SK-N-DZ (cell line): ENCODE data around the gene MED16.
"Not testable (repeated sequence)": the region's sequence is repeated elsewhere in the genome, so short reads cannot be mapped to it uniquely, and the experiment has no call there.

Source experiments
- DNase-seq: peaks from one replicate; pipeline ENCODE4 v3.0.0-alpha.2; 2015; ENCODE audit warnings: low spot score
- small RNA-seq, 2 experiments: library from RNA; depleted of rRNA; stranded (forward); fragments of <200 nt; gene quantifications; one replicate each; pipeline ENCODE3, GENCODE V24; 2014

MED16 gene

DNA sequence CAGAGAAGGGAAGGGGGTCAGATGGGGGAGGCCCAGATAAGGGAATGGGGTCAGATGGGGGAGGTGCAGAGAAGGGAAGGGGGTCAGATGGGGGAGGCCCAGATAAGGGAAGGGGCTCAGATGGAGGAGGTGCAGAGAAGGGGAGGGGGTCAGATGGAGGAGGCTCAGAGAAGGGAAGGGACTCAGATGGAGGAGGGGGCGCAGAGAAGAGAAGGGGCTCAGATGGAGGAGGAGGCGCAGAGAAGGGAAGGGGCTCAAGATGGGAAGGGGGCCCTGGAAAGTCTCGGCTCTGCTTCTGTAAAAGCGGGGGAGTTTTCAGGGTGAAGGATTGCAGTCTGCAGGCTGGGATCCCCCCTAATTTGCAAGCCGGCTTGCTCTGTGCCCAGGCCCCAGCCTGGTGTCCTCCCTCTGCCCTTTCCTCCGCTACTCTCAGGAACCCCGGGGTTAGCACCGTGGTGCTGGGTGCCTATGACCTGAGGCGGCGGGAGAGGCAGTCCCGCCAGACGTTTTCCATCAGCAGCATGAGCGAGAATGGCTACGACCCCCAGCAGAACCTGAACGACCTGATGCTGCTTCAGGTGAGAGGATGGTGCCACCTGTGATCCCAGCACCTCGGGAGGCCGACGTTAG is 63.7 kb downstream of the MED16 start:
- no peak for DNase-seq

DNA sequence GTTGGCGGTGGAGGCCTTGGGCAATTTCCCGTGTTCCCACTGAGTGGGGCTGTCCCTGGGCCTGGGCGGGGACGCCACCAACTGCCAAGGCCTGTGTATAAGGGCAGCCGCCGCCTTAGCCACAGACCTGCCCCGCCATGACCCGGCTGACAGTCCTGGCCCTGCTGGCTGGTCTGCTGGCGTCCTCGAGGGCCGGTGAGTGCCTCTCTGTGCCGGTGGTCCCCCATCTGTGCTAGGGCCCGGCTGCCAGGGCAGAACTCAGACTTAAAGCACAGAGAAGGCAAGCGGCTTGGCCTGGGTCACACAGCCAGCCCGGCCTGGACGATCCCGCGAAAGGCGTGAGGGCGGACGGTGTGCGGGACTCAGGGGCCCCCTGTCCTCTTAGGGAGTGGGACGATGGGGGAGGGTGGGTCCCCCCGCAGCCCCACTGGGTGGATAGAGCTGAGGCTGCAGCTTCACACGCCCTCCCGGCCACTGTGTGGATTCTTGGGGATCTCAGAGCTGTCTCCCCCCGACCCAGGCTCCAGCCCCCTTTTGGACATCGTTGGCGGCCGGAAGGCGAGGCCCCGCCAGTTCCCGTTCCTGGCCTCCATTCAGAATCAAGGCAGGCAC is 65.2 kb downstream of the MED16 start, which contains the start of gene AZU1:
TSS of gene AZU1 (plus strand) at position 128 of the 612 bp plus-strand sequence. CDS start at position 138, 10 bp downstream.
- no peak for DNase-seq

DNA sequence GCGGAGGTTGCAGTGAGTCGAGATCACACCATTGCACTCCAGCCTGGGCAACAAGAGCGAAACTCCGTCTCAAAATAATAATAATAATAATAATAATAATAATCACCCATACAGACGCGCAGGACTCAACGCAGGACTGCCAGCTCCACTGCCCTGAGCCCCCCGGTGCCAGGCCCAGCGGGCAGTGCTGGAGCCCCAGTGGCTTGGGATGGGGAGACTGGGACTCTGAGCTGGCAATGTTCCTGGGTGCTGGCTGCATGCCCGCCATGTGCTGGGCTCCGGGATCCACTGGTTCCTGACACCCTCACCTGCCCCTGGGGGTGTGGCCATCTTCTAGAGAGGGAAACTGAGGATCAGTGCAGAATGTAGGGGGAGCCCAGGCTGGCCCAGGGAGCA is 65.7 kb downstream of the MED16 start:
- no peak for DNase-seq

DNA sequence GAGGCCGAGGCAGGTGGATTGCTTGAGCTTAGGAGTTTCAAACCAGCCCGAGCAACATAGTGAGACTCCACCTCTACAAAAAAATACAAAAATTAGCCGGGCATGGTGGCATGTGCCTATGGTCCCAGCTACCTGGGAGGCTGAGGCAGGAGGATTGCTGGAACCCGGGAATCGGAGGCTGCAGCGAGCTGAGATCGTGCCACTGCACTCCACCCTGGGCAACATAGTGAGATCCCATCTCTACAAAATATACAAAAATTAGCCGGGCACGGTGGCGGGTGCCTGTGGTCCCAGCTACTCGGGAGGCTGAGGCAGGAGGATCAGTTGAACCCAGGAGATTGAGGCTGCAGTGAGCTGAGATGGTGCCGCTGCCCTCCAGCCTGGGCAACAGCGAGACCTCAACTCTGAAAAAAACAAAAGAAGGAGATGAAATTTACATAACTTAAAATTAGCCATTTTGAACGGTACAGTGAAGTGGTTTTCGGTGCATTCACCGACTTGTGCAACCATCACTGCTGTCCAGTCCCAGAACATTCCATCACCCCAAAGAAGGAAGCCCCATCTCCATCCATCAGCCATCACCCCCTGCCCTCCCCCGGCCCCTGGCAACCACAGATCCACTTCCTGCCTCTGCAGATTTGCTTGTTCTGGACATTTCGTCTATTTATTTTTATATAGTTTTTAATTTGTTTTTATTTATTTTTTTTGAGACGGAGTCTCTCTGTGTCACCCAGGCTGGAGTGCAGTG is 66.9 kb downstream of the MED16 start:
- no peak for DNase-seq

DNA sequence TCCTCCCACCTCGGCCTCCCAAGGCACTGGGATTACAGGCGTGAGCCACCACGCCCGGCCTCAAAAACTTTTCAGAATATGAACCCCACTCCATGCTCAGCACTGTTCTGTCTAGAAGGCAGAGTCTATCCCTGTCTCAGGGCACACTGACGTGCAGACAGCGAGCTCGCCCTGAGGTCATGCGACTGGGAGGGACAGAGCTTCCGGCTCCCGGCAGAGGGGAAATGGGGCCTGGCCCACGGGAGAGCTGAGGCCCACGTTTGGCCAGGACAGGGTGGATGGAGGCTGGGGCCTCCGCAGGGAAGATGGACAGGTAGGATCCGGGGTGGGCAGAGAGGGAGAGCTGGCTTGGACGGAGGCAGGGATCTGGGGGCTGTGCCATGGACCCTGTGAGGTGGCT is 68.1 kb downstream of the MED16 start:
- no peak for DNase-seq

DNA sequence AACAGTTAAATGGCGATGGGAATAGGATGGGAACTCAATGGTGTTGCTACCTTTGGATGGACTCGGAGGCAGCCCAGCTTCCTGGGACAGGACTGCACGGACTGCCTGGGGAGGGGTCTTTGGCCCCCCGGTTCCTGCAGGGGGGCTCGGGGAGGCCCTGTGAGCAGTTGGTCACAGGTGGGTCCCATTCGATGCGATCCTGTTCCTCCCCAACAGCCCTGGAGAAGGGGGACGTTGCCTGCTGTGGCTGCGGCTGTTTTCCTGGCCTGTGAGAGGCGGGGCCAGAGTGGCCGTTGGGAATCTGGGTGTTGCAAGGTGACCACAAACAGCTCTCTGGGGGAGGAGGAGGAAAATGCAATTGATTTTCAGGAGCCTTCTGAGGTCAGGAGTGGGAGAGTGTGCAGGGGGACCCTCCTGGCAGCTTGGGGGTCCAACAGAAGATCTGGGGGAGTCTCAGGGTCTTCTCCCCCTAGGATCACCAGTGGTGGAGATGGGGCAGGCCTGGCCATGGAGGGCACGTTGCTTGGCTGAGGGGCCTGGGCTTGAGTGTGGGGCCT is 69.3 kb downstream of the MED16 start:
- no peak for DNase-seq

DNA sequence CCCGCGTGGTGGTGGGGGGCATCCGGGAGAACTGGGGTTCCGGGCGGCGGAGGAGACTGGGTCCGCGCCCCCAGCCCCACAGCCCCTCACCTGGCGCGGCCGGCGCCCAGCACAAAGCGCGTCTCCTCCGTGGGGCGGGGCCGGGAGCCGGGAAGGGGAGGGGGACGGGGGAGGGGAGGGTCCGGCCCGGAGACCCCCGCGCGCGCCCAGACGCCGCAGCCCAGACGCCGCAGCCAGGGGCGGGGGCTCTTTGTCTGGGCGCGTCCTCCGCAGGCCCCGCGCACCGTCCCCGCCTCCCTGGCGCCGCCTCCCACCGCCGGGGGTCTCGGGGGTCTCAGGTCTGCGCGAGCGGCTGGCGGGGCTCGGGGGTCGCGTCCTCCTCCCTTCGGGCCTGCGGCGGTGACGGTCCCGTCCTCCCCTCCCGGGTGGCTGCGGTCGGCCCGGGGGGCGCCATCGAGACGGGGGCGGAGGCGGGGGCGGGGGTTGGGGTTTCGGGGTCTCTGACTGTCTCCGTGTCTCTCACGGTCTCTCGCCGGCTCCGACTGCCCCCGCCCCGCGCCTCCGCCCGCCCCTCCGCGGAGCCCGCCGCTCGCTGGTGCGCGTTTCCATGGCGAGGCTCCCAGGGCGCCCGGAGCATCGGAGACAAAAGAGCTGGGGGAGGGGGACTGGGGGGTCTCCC is 71.0 kb downstream of the MED16 start, which contains the start of gene PLPPR3:
TSS of gene PLPPR3 (minus strand) at position 131 of the 679 bp plus-strand sequence. CDS start 396 bp downstream, outside the sequence.
- peak; percentile 72 for DNase-seq

DNA sequence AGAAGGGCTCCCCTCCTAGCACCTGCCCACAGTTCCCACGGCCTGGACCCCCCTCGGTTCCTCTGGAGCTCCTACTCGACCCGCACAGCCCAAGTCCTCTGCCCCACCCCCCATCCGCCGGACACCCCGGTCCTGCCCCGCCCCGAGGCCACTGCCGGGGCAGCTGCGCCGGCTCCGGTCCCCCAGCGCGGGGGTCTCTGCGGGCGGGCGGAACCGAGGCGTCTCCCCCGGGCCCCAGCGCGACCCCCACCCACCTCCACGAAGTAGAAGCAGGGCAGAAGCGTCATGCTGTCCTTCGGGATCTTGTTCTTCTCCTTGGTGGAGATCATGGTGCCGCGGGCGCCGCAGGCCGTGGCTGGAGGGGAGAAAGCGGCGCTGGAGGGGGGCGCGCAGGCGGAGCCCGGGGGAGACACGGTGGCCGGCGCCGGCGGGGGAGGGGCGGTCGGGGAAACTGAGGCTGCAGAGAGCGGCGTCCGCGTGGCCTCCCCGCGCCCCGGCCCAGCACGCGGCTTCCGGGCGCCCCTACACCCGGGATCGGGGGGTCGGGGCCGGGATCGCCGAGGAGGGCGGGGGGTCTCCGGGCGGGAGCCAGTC is 71.7 kb downstream of the MED16 start:
- no peak for DNase-seq

DNA sequence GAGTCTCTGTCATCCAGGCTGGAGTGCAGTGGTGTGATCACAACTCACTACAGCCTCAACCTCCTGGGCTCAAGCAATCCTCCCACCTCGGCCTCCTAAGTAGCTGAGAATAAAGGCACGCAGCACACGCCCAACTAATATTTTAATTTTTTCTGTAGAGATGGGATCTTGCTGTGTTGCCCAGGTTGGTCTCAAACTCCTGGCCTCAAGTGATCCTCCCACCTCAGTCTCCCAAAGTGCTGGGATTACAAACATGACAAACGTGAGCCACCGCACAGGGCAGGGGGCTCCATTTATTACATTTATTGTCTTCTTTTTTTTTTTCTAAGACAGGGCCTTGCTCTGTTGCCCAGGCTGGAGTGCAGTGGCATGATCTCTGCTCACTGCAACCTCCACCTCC is 72.8 kb downstream of the MED16 start:
- DNase-seq: not testable (repeated sequence)

Small RNA genes within 50 kb of the gene (small RNA-seq; reads per million reads assigned to genes)
- gene RNU6-9: 2.1 to 3.8 reads per million in 2 experiments
